HG03354 (cell line): ENCODE data around the gene CCDC186.

Experiments
- ATAC-seq: cut with Tn5 transposase; IDR thresholded peaks from one replicate; pipeline ENCODE4 v1.9.1; 2021; ENCODE audit warnings: mild to moderate bottlenecking; ENCODE audit not compliant: unreplicated experiment, poor library complexity, severe bottlenecking

CCDC186 gene

DNA sequence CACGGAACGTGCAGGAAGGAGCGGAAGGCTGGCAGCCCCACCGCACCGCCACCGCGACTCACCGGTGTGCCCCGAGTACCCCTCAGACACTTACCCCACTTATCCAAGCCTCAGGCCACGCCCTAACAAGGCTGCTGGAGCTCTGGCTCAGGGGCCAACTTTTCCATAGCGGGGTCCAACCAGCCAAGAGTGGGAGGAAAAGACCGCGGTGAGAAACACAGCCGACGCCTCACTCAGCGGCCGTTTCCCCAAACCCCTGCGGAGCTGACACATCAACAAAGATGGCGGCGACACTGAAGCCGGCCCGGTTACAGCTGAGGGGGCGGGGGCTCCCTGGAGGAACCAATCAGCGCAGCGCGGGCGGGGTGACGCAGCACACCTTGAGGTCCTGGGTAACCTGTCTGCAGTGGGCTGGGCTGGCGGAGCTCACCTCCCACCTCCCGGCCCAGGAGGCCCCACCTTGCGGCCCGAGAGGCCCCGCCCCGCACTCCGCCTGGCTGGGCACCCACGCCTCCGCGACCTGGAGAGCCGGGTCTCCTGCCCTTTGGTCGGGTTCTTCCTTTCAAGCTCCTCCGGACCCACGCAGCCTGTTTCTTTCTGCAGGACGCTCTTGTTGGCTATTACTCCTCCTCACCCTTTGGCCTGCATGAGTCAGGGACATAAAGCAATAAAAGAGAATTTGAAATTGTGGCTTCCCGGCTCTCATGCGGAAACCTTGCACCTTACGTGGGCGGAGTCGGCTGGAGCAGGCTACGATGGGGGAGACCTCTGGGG is at the start of gene CCDC186:
CCDC186 (minus strand) TSS at position 283 of the 774 bp plus-strand sequence. CDS start 10,935 bp downstream, outside the sequence.
- ATAC-seq, result peak; percentile 99

- no peak for ATAC-seq
These were observed 49.1 kb upstream of the CCDC186 start for GRCh38 chr10:114223066-114223465.

GRCh38 chr10:114221235-114221634 is 47.2 kb upstream of the CCDC186 start:
- no peak for ATAC-seq

GRCh38 chr10:114220281-114220680 is 46.3 kb upstream of the CCDC186 start:
- ATAC-seq, result no peak

- ATAC-seq, result no peak
These were observed 41.0 kb upstream of the CCDC186 start for GRCh38 chr10:114215033-114215432.

- ATAC-seq, result no peak
These were observed 38.1 kb upstream of the CCDC186 start for GRCh38 chr10:114212153-114212552.

DNA sequence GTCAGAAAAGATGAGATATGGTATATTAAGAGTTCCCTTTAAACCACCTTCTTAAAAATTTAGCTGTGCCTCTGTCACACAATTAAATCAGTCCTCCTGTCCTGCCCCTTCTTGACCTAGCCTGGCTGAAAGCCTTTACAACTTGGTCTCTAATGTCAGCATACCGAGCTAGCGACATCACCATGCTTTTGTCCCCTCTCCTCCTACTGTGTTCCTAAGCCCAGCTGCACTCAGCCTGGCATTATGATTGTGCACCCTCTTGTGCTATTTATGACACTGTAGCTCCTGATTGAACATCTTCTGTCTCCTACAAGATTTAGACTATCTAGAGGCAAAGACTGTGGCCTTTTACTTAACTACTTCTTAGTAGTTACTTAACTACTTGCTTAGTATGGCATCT is 34.3 kb upstream of the CCDC186 start:
- ATAC-seq, result no peak

DNA sequence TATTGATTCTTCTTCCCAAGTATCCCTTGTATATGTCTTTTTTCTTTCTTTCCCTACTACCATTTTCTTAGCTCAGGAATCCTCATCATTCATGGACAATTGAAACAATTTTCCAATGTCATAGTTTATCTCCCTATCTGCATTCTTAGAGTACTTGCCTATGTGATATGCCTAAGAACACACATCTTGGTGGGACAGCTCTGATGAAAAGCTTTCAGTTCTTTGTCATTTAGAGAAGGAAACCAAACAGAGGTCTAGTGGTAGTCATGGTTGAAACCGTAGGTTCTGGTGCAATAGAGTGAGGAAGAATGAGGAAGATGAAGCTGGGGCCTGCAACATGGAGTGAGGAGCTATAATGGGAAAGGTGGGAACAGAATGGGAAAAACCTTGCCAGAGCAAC is 33.3 kb upstream of the CCDC186 start:
- ATAC-seq, result no peak

DNA sequence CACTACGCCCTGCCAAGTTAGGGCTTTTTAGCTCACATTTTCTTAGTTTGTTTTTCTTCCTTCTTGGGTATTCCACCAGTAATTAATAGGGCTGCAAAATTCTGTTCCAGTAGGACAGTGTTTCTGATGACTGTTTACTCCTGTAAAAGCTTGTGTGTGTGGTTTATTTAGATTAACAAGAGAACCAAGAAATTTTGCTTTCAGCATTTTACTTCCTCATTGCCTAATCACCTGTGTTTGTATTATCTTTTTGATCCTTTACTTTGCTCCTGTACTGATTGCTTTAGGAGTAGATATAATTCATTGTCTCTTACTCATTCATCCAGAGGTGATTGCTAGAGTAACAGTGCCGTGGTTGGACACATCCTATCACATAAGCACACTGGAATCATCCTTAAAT is 32.9 kb upstream of the CCDC186 start:
- ATAC-seq, result no peak

DNA sequence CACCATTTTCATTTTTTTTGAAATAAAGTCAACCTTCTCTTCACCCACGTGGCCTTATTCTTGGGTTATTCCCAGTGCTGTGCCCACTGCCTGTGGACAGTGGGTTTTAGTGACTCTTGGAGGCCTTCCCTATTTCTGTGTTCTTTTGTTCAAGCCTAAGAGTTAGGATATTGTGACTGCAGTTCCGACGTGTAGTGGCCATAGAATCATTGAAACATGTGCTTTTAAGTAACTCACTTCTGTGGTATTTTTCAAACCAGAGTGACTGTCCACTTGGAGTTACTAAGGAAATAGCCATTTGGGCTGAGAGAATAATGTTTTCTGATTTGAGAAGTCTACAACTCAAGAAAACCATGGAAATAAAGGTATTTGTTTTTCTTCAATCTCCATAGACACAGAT is 28.8 kb upstream of the CCDC186 start:
- no peak for ATAC-seq

DNA sequence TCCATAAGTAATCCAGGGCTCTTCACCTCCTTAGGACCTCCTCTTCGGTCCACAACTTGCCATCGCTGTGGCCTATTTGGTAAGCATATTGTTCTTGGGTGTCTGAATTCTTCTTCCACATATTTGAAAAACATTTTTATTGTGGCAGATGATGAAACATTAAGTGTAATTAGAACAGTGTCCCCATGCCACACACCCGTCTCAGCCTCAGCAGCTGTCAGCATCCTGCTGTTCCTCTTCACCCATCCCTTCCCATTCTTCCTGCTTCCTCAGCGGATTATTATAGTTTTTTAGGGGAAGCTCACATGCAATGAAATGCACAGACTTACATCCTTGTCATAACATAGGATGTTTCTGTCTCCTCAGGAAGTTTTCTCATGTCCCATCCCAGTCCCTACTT is 25.2 kb upstream of the CCDC186 start:
- no peak for ATAC-seq

- ATAC-seq, result peak; percentile 92
These were observed 21.1 kb upstream of the CCDC186 start for GRCh38 chr10:114195079-114195478.

DNA sequence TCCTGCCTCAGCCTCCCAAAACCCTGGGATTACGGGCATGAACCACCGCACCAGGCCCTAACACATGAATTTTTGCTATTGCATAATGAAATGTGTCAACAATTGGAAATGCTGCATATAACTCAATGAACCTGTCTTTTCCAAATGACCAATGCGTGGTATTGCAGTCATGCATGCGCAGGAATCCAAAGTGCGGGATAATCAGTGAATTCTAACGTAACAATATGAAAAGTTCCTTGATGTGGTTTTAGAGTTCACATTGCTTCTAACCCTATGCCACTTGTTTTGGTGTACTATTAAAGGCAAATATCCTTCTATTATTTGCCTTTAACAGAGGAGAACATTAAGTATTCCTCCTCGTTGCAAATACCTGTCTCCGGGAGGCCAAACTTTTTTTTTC is 15.7 kb upstream of the CCDC186 start:
- ATAC-seq, result no peak

DNA sequence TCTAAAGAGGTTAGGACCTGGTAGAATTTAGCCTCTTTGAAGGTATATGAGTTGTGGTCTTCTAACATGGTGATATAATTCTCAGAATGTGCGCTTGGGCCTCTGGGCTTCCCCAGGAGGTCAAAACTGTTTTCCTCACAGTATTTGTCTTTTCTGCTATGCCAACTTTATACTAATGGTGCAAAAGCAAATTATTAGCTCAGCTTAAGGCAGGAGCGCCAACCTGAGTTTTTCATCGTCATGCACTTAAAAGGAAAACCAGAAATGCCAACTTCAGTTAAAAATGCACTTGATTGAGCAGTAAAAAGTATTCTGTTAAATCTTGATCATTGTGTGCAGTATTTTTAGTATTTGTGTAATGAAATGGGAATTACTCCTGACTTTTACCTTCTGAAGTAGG is 14.9 kb upstream of the CCDC186 start:
- ATAC-seq, result no peak

DNA sequence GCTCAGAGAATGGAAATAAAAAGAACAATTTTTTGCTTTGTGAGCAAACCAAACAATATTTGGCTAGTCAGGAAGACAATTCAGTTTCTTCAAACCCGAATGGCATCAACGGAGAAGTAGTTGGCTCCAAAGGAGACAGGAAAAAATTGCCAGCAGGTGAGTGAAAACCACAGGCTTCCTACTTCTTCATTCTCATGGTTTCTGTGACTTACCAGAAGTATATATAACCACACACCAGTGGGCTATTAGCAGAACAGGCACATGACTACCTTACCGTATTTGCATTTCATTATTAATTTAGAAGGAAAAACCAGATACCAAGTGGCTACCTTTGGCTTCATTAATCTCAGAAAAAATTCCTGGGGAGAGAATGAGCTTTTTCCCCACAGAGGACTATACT is 14.0 kb upstream of the CCDC186 start:
- peak; percentile 57 for ATAC-seq

GRCh38 chr10:114184276-114184675 is 10.3 kb upstream of the CCDC186 start:
- no peak for ATAC-seq

DNA sequence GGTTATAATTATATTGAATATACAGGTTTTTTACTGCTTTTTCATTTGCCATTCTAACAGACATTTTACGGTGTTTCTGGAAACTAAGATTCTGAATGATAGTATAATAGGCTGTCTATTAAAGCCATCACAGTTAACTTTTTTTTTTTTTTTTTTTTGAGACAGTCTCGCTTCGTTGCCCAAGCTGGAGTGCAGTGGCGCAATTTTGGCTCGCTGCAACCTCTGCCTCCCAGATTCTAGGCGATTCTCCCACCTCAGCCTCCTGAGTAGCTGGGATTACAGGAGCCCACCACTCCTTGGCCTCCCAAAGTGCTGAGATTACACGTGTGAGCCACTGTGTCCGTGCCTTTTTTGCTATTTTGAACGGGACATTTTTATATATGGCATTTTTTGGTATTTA is 9.6 kb upstream of the CCDC186 start:
- no peak for ATAC-seq

- ATAC-seq, result no peak
These were observed 8.0 kb upstream of the CCDC186 start for GRCh38 chr10:114181971-114182370.

GRCh38 chr10:114180937-114181336 is 6.9 kb upstream of the CCDC186 start:
- no peak for ATAC-seq

DNA sequence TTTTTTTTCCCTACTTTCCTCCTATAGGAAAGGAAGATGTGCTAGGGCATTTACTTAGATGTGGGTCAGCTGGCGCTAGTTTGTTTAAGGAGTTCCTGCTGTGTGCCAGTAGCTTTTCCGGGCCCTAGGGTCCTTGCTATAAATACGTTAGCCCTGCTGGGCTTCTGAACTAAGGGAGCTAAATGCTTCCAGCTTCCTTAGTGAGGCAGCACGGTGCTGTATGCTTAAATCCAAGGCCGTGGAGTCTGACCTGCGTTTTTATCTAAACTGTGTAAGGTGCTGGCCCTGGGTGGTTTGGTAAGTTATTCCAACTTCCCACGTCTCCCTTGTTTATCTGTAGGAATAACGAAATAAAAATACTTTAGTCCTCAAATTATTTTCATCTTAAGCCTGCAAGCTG is 5.7 kb upstream of the CCDC186 start:
- no peak for ATAC-seq

DNA sequence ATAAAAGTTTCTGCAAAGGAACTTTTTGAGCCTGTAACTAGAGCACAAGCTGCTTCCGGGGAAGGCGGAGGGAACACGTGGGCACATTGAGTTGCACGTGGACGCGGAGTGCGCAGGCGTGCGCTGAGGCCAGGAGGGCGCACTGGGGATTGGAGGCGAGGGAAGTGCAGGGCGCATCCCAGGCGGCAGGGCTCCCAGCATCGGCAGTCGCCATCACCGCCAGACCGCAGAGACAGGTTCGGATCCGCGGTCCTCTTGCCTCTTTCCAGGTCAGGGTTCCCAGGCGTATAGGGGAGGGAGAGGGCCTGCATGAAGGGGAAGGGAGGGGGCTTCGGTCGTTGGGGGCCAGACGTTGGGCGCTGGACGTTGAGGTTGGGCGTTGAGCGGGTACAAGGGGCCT is 5.1 kb upstream of the CCDC186 start, which contains the start of gene TDRD1:
TDRD1 (plus strand) TSS at position 206 of the 400 bp plus-strand sequence. CDS start 8,479 bp downstream, outside the sequence.
- ATAC-seq, result no peak

GRCh38 chr10:114176511-114176910 is 2.5 kb upstream of the CCDC186 start:
- no peak for ATAC-seq
